NCI-H1417 (cell line): ENCODE data around the gene NEK7.
"Not testable (repeated sequence)": the region's sequence is repeated elsewhere in the genome, so short reads cannot be mapped to it uniquely, and the experiment has no call there.

Source experiments
- DNase-seq, 3 experiments: peaks; one replicate each; lab custom pipeline; 2025; lab: John Stamatoyannopoulos, UW

The NEK7 gene

GRCh38 chr1:198156745-198157240 lies at the start of gene NEK7:
Gene NEK7, plus strand, starts transcription at chr1:198156998. Its CDS starts 75,583 bp downstream, at chr1:198232581.
- DNase-seq = peak; percentile 70 to 84 (median 81)

GRCh38 chr1:198107091-198107501 lies 49.7 kb upstream of the NEK7 start:
- DNase-seq = no peak

DNA sequence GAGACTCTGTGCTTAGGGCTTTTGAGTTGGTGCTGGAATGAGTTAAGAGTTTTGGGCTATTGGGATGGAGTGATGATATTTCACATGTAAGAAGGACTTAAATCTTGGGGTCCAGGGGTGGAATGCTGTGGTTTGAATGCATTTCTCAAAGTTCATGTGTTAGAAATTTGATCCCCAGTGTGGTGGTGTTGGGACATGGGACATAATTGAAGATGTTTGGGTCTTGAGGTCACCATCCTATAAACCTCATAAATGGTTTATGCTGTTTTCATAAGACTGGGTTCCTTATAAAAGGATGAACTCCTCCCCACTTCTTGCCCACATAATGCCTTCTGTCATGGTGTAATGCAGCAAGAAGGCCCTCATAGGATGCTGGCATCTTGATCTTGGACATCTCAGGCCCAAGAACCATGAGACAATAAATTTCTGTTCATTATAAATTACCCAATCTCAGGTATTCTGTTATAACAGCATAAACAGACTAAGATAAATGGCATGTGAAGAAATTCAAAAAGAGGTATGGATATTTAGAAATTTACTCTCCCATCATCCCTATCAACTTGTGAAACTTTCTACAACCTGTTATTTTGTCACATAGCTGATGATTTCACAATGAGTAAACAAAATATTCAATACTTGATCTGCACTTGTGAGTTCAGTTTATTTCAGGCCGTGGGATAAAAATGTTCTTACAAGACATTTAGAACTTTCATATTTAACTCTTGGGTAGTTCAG lies 48.0 kb upstream of the NEK7 start:
- no peak for DNase-seq

- DNase-seq = no peak
Observed at GRCh38 chr1:198109371-198109715, 47.5 kb upstream of the NEK7 start.

DNA sequence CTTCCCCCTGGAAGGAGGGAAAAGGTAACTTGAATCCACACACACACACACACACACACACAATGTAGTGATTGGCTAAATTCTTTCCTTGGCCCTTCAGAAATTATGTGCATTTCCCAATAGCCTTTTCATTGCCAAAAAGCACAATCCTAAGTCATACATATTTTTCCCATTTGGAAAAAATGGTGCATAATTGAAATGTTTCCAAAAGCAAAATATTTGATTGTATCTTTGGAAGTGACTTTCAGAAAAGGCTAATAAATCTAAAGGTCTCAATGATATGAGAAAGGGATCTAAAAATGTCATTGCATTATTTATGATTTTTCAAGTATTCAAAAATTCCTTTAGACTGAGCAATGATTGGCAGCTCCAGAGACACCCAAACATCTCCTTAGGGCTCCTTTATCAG lies 43.5 kb upstream of the NEK7 start:
- DNase-seq = no peak

- no peak for DNase-seq
Observed at GRCh38 chr1:198116069-198116468, 40.7 kb upstream of the NEK7 start.

GRCh38 chr1:198116469-198116868 lies 40.3 kb upstream of the NEK7 start:
- DNase-seq = no peak

DNA sequence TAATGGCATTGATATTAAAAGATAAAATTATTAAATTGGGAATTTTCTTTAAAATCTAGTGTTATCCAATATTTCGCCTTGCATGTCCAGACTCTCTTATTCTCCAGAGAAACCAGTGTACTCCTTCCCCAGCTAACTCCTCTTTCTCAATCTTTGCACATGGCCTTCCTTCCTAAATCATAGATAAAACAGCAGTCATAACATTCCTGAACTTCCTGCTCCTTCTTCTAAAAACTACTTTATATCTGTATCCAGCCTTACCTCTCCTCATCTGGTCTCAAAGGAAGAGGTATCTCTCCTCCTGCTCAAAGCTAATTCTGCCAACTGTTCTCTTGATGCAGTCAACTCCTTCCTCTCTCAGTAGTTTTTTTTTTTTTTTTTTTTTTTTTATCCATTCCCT lies 39.5 kb upstream of the NEK7 start:
- no peak for DNase-seq

DNA sequence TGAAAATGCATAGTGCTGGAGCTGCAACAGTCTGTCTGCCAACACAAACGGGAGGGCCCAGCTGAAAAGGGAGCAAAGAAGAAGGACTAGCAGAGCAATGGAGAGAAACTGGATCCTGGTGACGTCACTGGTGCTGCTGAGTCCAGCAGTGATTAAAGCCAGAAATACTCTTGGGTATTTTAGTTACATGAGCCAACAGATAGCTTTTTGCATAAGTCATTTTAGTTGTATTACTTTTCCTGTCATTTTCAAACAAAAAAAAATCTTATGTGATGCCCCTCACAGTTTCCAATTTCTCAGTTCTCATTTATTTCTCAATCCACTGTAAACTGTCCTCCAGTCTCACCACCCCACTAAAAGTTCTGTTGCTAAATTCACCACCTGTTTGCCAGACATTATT lies 38.7 kb upstream of the NEK7 start:
- no peak for DNase-seq

- no peak for DNase-seq
Observed at GRCh38 chr1:198119906-198120305, 36.9 kb upstream of the NEK7 start.

DNA sequence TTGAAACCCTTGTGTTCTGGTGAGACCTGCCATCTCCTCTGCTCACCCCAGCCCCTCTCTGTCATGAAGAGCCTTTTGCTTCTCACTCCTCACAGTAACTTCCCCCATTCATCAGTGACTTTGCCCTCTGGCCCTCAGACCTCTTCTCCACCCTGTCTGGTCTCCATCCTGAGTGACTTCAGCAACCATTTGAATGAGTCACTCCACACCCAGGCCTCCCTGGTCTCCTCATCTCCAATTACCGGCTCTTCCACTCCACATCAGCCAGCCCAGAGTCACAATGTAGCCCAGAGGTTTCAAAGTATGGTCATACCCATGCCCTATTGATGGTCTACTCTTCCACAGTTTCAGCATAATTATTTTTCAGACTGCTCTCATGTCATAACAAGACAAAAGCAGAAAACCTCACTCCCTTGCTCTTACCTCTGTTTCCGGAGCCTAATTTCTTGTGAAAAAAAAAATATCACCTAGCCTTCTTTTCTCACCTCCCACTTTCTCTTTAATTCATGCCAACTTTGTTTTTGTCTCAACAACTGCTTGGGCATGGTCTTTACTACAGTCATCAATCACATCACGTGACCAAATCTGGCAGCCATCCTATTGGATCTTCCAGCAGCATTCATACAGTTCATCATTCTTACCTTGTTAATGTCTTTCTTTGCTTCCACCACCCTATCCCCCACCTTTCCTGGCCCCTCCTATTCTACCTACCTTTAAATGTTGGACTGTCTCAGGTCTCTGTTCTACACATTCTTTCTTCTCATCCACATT lies 35.6 kb upstream of the NEK7 start:
- DNase-seq = no peak

DNA sequence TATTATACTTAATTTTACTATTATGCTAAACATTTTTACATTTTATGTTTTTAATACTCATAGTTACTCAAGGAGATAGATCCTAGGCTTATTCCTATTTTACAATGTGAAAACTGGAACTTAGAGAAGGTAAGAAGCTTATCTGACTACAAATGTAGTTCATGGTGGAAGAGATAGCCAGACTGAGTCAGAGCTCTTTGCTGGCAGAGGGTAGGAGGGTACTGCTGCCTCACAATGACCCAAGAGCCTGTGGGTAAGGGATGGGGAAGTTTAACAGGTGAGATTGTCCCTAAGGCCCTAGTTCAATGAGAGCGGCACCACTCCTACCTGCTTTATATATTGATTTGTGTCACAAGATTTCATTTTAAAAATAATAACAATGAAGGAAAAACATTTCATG lies 34.1 kb upstream of the NEK7 start:
- DNase-seq = no peak

DNA sequence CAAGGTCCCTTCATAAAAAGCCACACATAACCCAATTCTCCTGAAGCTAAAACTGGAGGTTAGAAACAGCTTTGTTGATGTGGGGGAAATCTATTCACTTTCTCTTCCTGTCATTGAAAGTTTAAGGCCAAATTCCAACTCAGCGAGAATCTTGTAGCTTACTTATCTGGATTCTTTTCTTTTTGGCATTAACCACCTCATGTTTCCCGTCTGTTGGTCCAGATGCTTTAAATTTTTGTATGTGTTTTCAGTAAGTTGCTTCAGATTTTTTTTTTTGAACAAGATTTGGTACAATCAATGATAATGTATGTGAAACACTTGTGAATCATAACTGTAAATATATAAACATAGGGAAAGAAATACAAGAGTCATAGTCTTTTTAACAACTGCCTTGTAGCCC lies 33.7 kb upstream of the NEK7 start:
- DNase-seq = no peak

DNA sequence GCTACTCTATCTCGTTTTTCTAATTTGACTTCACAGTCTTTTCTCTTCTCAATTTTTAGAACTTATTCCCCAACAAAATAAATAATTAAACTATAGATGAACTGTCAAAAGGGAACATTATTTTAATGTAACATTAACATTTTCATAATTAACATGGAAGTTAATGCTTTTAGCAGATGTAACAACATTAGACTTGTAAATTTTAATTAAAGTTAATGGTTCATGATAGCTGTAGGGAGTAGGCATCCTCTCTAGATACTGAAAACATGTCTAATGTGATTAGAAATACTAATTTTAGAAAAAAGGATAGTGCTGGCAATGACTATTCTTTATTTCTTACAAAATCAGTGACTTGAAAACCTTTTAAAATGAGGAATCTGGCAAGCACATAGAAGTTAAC lies 32.1 kb upstream of the NEK7 start:
- DNase-seq = no peak

DNA sequence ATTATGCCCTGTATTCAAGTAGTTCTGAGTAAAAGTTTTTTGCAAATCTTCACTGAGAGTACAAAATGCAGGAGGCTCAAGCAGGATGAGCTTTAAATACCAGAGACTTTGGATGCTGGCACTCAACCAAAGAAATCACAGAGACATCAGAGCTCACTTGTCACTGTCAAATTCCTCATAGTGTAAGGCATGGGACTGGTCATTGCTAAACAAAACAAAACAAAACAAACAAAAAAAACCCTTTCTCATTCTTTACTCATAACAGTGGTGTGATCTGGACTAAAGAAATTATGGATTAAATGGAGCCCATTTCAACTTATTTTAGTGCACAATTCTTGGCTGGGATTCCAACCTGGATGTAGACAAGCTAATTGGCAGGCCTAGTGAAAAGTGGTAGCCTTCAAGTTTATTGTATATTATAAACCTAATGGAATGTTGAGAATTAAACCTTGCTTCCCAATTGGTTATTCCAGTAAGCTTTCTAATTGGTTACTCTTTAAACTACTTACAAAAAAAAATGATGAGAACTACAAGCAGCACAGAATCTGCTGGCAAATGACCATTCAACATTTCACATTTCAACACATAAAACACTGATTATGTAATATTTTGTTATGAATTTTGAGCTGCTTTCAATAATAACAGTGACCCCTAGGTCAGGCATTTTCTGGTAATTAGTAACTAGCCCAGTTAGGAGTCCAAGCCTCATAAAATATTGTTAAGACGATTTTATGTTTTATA lies 30.6 kb upstream of the NEK7 start:
- DNase-seq = no peak

- no peak for DNase-seq
Observed at GRCh38 chr1:198128533-198128932, 28.3 kb upstream of the NEK7 start.

DNA sequence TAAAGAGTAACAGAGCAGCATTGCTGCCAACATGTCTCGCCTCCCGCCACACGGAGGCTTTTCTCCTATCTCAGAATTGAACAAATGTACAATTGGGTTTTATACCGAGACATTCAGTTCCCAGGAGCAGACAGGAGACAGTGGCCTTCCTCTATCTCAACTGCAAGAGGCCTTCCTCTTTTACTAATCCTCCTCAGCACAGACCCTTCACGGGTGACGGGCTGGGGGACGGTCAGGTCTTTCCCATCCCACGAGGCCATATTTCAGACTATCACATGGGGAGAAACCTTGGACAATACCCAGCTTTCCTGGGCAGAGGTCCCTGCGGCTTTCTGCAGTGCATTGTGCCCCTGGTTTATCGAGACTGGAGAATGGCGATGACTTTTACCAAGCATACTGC lies 26.7 kb upstream of the NEK7 start:
- not testable (repeated sequence) for DNase-seq

DNA sequence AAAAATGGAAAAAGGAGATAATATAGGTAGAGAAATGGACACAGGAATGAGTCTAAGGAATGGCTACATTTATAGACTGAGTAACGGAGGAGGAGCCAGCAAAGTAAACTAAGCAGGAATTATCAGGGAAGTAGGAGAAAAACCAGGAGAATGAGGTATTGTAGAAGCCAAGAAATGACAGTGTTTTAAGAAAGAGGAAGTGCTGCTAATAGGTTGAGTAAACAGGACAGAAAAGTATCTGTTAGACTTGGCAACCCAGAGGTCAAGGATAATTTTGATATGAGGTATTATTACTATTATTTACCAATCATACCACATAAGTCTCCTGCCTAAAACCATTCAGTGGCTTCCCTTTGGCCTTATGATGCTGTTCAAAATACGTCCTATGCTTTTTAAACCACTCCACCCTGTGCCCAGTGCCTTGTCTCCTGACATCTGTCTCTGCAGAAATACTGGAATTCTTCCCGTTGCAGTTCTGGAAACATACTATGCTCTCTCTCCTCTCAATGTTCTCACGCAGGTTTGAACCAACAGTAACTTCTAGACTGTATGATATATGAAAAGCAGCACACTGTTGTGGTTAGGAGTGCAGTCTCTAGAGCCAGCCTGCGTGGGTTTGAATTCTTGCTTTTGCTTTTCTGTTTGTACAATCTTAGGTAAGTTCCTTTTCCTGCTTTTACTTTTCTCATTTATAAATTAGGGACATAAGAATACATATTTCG lies 24.6 kb upstream of the NEK7 start:
- DNase-seq = no peak

DNA sequence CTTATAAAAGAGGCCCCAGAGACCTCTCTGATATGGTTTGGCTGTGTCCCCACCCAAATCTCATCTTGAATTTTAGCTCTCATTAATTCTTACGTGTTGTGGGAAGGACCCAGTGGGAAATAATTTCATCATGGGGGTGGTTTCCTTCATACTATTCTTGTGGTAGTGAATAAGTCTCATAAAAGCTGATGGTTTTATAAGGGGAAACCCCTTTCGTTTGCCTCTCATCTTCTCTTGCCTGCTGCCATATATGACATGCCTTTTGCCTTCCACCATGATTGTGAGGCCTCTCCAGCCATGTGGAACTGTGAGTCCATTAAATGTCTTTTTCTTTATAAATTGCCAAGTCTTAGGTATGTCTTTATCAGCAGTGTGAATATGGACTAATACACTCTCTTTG lies 22.5 kb upstream of the NEK7 start:
- DNase-seq = no peak

DNA sequence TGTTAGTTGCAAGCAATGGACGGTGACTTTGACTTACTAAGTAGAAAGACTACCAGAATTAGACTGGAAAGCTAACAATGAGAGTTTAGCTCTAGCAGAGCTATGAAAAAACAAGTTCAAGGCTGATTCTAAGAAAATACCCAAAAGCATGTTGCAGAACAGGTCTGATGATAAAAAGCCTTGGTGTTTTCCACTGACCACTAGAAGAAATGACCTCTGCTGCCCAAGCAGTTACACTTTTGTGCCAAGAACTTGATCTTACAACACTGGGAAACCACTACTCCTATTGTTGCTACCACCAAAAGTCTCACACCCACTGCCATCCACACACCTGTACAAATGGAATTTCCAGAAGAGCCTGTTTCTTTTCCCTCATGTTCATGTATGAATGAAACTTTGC lies 21.4 kb upstream of the NEK7 start:
- no peak for DNase-seq

GRCh38 chr1:198141668-198142351 lies 15.0 kb upstream of the NEK7 start:
- no peak for DNase-seq

GRCh38 chr1:198143797-198144196 lies 13.0 kb upstream of the NEK7 start:
- DNase-seq = no peak
